ENCODE data around the gene ZNRD2. TPM values are rescaled to one million over a fixed set of nuclear protein-coding genes. Genes with fewer than 3 reads are reported as not detected.
A peak's percentile ranks its signal among the peaks of the same experiment; 100 is the strongest.

Gene ZNRD2
- total and polyA plus RNA-seq, 5 experiments from 2014 or later = 31.5 to 86.3 (median 62.9) TPM

GRCh38 chr11:65565624-65566453, 4.4 kb upstream of the ZNRD2 start:
- peak overlapping the region; percentile 57 to 87 (median 76) for H3K4me3 Mint-ChIP-seq
- H3K36me3 Mint-ChIP-seq = peaks cover 0 to 9% (median 5%) of the 10 kb centered on the region in 3 donors
- H3K27ac Mint-ChIP-seq = peak overlapping the region; percentile 83 to 100 (median 96)
- H3K27me3 Mint-ChIP-seq = no peaks in the 10 kb centered on the region
- peak in 2 of 10 donors; percentile 40 to 48 for DNase-seq
- H3K9me3 Mint-ChIP-seq = no peaks in the 10 kb centered on the region
- peaks cover 28 to 70% (median 65%) of the 10 kb centered on the region in 4 donors for H3K4me1 Mint-ChIP-seq
- peak in 1 of 2 donors; percentile 12 for ATAC-seq
- POLR2A ChIA-PET = interaction anchor here (0.7 to 5.2 kb wide), 17 partner anchors 9 to 701 kb away, joined by 3 to 65 read pairs (median 8); partner anchors contain the start of genes CFL1, EHBP1L1, MALAT1 and PCNX3

DNA sequence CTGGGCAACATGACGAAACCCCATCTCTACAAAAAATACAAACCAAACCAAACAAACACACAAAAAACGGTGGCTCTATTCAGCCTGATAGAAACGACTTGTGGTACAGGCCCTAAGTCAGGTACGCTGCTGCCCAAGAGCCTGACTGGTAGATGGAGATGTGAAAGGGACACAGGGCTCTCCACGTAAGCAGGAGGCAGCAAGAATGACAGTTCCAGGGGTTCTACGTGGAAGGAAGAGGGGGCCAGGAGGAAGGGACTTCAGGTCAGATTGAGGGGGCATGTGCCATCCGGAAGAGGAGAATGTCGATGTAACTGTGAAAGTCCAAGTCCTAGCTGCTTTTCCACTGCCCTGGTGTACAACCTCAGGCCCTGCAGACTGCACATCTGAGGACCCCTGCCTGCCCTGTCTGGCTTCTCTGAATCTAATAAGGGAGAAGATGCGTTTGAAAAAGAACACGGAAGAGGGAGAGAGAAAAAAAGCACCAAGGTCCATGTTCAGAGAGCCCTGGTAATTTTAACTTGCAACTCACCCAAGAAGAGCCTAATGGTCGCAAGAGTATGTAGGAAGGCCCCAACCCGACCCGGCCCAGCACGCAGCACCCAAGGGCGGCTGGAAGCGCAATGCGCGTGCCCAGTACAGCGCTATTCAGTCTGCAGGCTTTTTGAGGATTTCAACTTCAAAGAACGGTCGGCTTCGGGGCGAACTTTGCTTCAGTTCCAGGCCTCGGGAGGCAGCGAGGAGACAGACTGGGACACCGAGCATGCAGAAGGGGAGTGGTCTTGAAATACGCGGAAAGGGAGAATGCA, 909 bp upstream of the ZNRD2 start:
- DNase-seq (peak in 1 of 10 donors; percentile 70), ATAC-seq (peak; percentile 35 to 44)
- POLR2A ChIA-PET = interaction anchor here (1.0 to 9.6 kb wide), 18 partner anchors 8 to 700 kb away, joined by 3 to 260 read pairs (median 10); partner anchors contain the start of genes CFL1, LTBP3, MALAT1 and NEAT1
- Mint-ChIP-seq H3K27me3 (no peaks in the 10 kb centered on the region), H3K4me3 (peak overlapping the region; percentile 97 to 100 (median 99)), H3K4me1 (peaks cover 35 to 88% (median 74%) of the 10 kb centered on the region in 4 donors), H3K9me3 (no peaks in the 10 kb centered on the region), H3K36me3 (peaks cover 0 to 9% (median 5%) of the 10 kb centered on the region in 3 donors), H3K27ac (peak overlapping the region; percentile 94 to 100 (median 99))

DNA sequence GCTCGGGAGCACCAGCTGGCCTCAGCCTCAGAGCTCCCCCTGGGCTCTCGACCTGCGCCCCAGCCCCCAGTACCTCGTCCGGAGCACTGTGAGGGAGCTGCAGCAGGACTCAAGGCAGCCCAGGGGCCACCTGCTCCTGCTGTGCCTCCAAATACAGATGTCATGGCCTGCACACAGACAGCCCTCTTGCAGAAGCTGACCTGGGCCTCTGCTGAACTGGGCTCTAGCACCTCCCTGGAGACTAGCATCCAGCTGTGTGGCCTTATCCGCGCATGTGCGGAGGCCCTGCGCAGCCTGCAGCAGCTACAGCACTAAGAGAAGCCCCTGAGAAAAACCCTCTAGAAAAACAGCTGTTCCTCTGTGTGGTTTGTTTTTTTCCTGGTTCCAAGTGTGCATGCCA, 1.1 kb downstream of the ZNRD2 start:
- POLR2A ChIA-PET = interaction anchor here (0.6 to 9.6 kb wide), 17 partner anchors 10 to 288 kb away, joined by 3 to 260 read pairs (median 14); partner anchors contain the start of genes LTBP3, MALAT1, MAP3K11 and MUS81
- peak overlapping the region in 9 of 10 donors; percentile 88 to 100 (median 96) for H3K27ac Mint-ChIP-seq
- H3K4me3 Mint-ChIP-seq = peak overlapping the region; percentile 89 to 99 (median 98)
- peaks cover 38 to 83% (median 67%) of the 10 kb centered on the region in 4 donors for H3K4me1 Mint-ChIP-seq
- peaks cover 0 to 9% (median 5%) of the 10 kb centered on the region in 3 donors for H3K36me3 Mint-ChIP-seq
- no peak for DNase-seq
- no peaks in the 10 kb centered on the region for H3K9me3 Mint-ChIP-seq
- ATAC-seq = no peak
- H3K27me3 Mint-ChIP-seq = no peaks in the 10 kb centered on the region

- peak overlapping the region; percentile 84 to 100 (median 95) for H3K27ac Mint-ChIP-seq
- ATAC-seq = no peak
Measured at GRCh38 chr11:65571940-65572339, 1.7 kb downstream of the ZNRD2 start.

DNA sequence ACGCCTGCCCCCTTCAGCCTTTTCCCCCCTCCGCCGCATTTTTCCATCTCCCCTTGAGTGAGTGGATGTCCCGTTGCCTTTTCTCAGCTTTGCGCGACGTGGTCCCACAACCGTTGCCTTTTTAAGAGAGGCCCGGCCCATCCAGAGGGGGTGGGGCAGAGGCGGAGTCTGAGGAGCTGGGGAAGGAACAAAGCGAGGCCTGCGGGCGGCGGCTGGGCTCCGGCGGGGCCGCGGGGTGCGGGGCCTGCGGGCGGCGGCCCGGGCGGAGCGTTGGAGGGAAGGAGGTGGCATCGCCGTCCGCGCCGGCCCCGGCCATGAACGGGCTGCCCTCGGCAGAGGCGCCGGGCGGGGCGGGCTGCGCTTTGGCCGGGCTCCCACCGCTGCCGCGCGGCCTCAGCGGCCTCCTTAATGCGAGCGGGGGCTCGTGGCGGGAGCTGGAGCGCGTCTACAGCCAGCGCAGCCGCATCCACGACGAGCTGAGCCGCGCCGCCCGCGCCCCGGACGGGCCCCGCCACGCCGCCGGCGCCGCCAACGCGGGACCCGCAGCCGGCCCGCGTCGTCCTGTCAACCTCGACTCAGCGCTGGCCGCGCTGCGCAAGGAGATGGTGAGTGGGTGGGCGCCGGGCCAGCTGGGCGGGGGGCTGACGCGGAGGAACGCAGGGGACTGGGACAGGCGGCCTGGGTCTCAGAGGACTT, 2.2 kb downstream of the ZNRD2 start, which contains the start of gene FAM89B:
TSS of gene FAM89B (plus strand) at position 183 of the 696 bp plus-strand sequence. CDS start at position 315, 132 bp downstream.
- ATAC-seq (peak; percentile 17 to 22), DNase-seq (peak; percentile 74 to 94 (median 84))
- Mint-ChIP-seq H3K9me3 (no peaks in the 10 kb centered on the region), H3K27me3 (no peaks in the 10 kb centered on the region), H3K36me3 (peaks cover 0 to 6% (median 2%) of the 10 kb centered on the region in 3 donors), H3K27ac (peak within 1 kb of the TSS; percentile 89 to 100 (median 96)), H3K4me3 (peak within 1 kb of the TSS; percentile 89 to 99 (median 98)), H3K4me1 (peaks cover 41 to 85% (median 67%) of the 10 kb centered on the region in 4 donors)
- POLR2A ChIA-PET = interaction anchor here (0.5 to 9.6 kb wide), 17 partner anchors 11 to 761 kb away, joined by 3 to 260 read pairs (median 14); partner anchors contain the start of genes FRMD8, LTBP3, MALAT1 and MAP3K11

More at GRCh38 chr11:65571940-65572339, 1.7 kb downstream of the ZNRD2 start:
- Mint-ChIP-seq H3K36me3 (peaks cover 0 to 9% (median 5%) of the 10 kb centered on the region in 3 donors), H3K4me3 (peak overlapping the region; percentile 89 to 99 (median 98)), H3K27me3 (no peaks in the 10 kb centered on the region), H3K4me1 (peaks cover 41 to 83% (median 67%) of the 10 kb centered on the region in 4 donors), H3K9me3 (no peaks in the 10 kb centered on the region)
- no peak for DNase-seq
- POLR2A ChIA-PET = interaction anchor here (0.6 to 9.6 kb wide), 18 partner anchors 11 to 288 kb away, joined by 3 to 260 read pairs (median 13); partner anchors contain the start of genes FRMD8, LTBP3, MALAT1 and MAP3K11

- peak overlapping the region; percentile 87 to 96 (median 93) for H3K27ac Mint-ChIP-seq
- ATAC-seq (no peak), DNase-seq (no peak)
- no peaks in the 10 kb centered on the region for H3K27me3 Mint-ChIP-seq
- peaks cover 0 to 2% (median 2%) of the 10 kb centered on the region in 3 donors for H3K36me3 Mint-ChIP-seq
- peaks cover 41 to 88% (median 69%) of the 10 kb centered on the region in 4 donors for H3K4me1 Mint-ChIP-seq
- no peaks in the 10 kb centered on the region for H3K9me3 Mint-ChIP-seq
- H3K4me3 Mint-ChIP-seq = peak overlapping the region; percentile 87 to 99 (median 90)
- POLR2A ChIA-PET = interaction anchor here (0.6 to 9.6 kb wide), 13 partner anchors 12 to 297 kb away, joined by 3 to 260 read pairs (median 37); partner anchors contain the start of genes FRMD8, LTBP3, MALAT1 and MAP3K11
Measured at GRCh38 chr11:65573391-65574079, 3.3 kb downstream of the ZNRD2 start.

DNA sequence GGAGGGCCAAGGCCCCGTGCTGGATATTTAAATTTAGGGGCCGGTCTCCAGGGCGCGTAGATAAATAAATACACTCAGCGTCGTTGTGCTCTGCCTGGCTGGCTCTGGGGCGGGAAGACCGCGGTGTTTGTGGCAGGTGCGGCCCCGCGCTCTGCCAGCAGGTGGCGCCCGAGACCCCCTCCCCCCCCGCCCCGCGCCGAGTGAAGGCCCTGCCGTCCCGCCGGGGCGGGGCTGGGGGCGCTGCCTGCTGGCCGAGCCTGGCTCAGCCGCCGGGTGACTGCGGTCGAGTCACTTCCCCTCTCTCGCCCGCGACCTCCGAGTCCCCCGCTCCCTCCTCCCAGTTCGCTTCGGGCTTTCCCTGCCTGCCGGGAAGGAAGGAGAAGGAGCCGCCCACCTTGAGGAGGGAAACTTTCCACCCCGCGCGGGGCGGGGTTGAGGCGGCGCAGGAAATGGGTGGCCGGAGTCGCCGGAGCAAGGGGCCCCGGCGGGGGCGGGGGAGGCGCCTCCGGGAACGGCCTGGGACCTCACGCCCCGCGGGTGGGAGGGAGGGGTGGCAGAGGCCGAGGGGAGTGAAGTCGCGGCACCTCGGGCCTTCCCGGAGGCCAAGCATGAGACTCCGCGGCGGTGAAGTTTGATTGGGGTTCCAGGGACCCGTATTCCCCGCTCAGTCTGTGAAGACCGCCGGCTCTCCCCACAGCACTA, 4.0 kb downstream of the ZNRD2 start:
- H3K9me3 Mint-ChIP-seq = no peaks in the 10 kb centered on the region

GRCh38 chr11:65574811-65575567, 4.7 kb downstream of the ZNRD2 start:
- POLR2A ChIA-PET = interaction anchor here (0.8 to 9.6 kb wide), 20 partner anchors 9 to 454 kb away, joined by 3 to 260 read pairs (median 6); partner anchors contain the start of genes DPF2, KAT5, MALAT1 and MAP3K11
- H3K4me1 Mint-ChIP-seq = peaks cover 32 to 80% (median 64%) of the 10 kb centered on the region in 4 donors
- peak overlapping the region; percentile 89 to 99 (median 97) for H3K27ac Mint-ChIP-seq
- peak overlapping the region; percentile 89 to 99 (median 93) for H3K4me3 Mint-ChIP-seq
- DNase-seq (peak in 3 of 10 donors; percentile 48 to 74 (median 68)), ATAC-seq (peak; percentile 10)
- H3K9me3 Mint-ChIP-seq = no peaks in the 10 kb centered on the region
- H3K27me3 Mint-ChIP-seq = no peaks in the 10 kb centered on the region
- H3K36me3 Mint-ChIP-seq = peaks cover 0 to 10% (median 0%) of the 10 kb centered on the region in 3 donors

More for the DNA sequence above, 4.0 kb downstream of the ZNRD2 start:
- peaks cover 0 to 3% (median 0%) of the 10 kb centered on the region in 3 donors for H3K36me3 Mint-ChIP-seq
- ATAC-seq (peak; percentile 23 to 25), DNase-seq (peak; percentile 57 to 89 (median 82))
- POLR2A ChIA-PET = interaction anchor here (1.1 to 9.6 kb wide), 15 partner anchors 8 to 453 kb away, joined by 3 to 260 read pairs (median 13); partner anchors contain the start of genes LTBP3, MALAT1, MAP3K11 and PCNX3
- peak overlapping the region; percentile 89 to 99 (median 93) for H3K4me3 Mint-ChIP-seq
- peak overlapping the region; percentile 89 to 99 (median 97) for H3K27ac Mint-ChIP-seq
- H3K27me3 Mint-ChIP-seq = no peaks in the 10 kb centered on the region
- peaks cover 36 to 88% (median 66%) of the 10 kb centered on the region in 4 donors for H3K4me1 Mint-ChIP-seq

GRCh38 chr11:65575568-65576231, 5.4 kb downstream of the ZNRD2 start, which contains the start of gene EHBP1L1:
Gene EHBP1L1 (plus strand): TSS chr11:65576053. CDS start chr11:65576303, 250 bp downstream.
- peaks cover 0 to 13% (median 0%) of the 10 kb centered on the region in 3 donors for H3K36me3 Mint-ChIP-seq
- peaks cover 30 to 73% (median 60%) of the 10 kb centered on the region in 4 donors for H3K4me1 Mint-ChIP-seq
- H3K9me3 Mint-ChIP-seq = no peaks in the 10 kb centered on the region

More at GRCh38 chr11:65575568-65576231, 5.4 kb downstream of the ZNRD2 start, which contains the start of gene EHBP1L1:
- POLR2A ChIA-PET = interaction anchor here (0.5 to 9.6 kb wide), 27 partner anchors 10 to 1598 kb away, joined by 3 to 260 read pairs (median 5); partner anchors contain the start of genes DPF2, KAT5, LTBP3 and MALAT1
- Mint-ChIP-seq H3K27me3 (no peaks in the 10 kb centered on the region), H3K27ac (peak within 1 kb of the TSS; percentile 89 to 99 (median 97)), H3K4me3 (peak within 1 kb of the TSS; percentile 89 to 99 (median 93))
- peak; percentile 65 to 90 (median 78) for DNase-seq
- ATAC-seq = peak; percentile 41 to 45
